ENCODE results near the gene SF3A2.
"Not testable (repeated sequence)": the region's sequence is repeated elsewhere in the genome, so short reads cannot be mapped to it uniquely, and the experiment has no call there.

The SF3A2 gene

GRCh38 chr19:2236314-2237050 lies at the start of gene SF3A2, which contains the start of gene PLEKHJ1:
TSS of gene SF3A2 (plus strand) at chr19:2236824. CDS start at chr19:2243419, 6,595 bp downstream.
TSS of gene PLEKHJ1 (minus strand) at chr19:2236329. CDS start at chr19:2236248, 81 bp downstream.
- DNase-seq (ENCODE audit: low read depth): peak; percentile 99

GRCh38 chr19:2187159-2187558 lies 49.5 kb upstream of the SF3A2 start:
- no peak for DNase-seq (ENCODE audit: low read depth)

- peak; percentile 15 for DNase-seq (ENCODE audit: low read depth)
Observed at GRCh38 chr19:2188708-2189385, 47.8 kb upstream of the SF3A2 start.

GRCh38 chr19:2189880-2190279 lies 46.7 kb upstream of the SF3A2 start:
- DNase-seq (ENCODE audit: low read depth): no peak

GRCh38 chr19:2190848-2191455 lies 45.7 kb upstream of the SF3A2 start:
- no peak for DNase-seq (ENCODE audit: low read depth)

GRCh38 chr19:2191456-2192310 lies 44.9 kb upstream of the SF3A2 start:
- DNase-seq (ENCODE audit: low read depth): no peak

GRCh38 chr19:2192862-2193261 lies 43.8 kb upstream of the SF3A2 start:
- no peak for DNase-seq (ENCODE audit: low read depth)

- DNase-seq (ENCODE audit: low read depth): no peak
Observed at GRCh38 chr19:2193807-2194206, 42.8 kb upstream of the SF3A2 start.

GRCh38 chr19:2194513-2195078 lies 42.0 kb upstream of the SF3A2 start:
- DNase-seq (ENCODE audit: low read depth): no peak

- no peak for DNase-seq (ENCODE audit: low read depth)
Observed at GRCh38 chr19:2195361-2195760, 41.3 kb upstream of the SF3A2 start.

GRCh38 chr19:2195914-2196313 lies 40.7 kb upstream of the SF3A2 start:
- DNase-seq (ENCODE audit: low read depth): no peak

- DNase-seq (ENCODE audit: low read depth): no peak
Observed at GRCh38 chr19:2197270-2197669, 39.4 kb upstream of the SF3A2 start.

GRCh38 chr19:2198317-2198716 lies 38.3 kb upstream of the SF3A2 start:
- no peak for DNase-seq (ENCODE audit: low read depth)

- DNase-seq (ENCODE audit: low read depth): no peak
Observed at GRCh38 chr19:2199215-2199614, 37.4 kb upstream of the SF3A2 start.

GRCh38 chr19:2199861-2200623 lies 36.6 kb upstream of the SF3A2 start:
- no peak for DNase-seq (ENCODE audit: low read depth)

GRCh38 chr19:2200624-2201294 lies 35.9 kb upstream of the SF3A2 start:
- DNase-seq (ENCODE audit: low read depth): not testable (repeated sequence)

- no peak for DNase-seq (ENCODE audit: low read depth)
Observed at GRCh38 chr19:2201473-2202148, 35.0 kb upstream of the SF3A2 start.

GRCh38 chr19:2202366-2202765 lies 34.3 kb upstream of the SF3A2 start:
- DNase-seq (ENCODE audit: low read depth): no peak

GRCh38 chr19:2207008-2207407 lies 29.6 kb upstream of the SF3A2 start:
- no peak for DNase-seq (ENCODE audit: low read depth)

Measured in activated T-cell treated with anti-CD3 and anti-CD28 coated beads for 48 hours (primary cell).